HEK293T (cell line): ENCODE data around the gene NECAB2.

ENCODE experiments used
- BHLHE40 ChIP-seq: fragments of 450-650 bp; IDR thresholded peaks from 2 replicates; pipeline ENCODE4 v1.6.1; 2016; ENCODE audit warnings: mild to moderate bottlenecking, moderate library complexity, borderline replicate concordance
- ELF4 ChIP-seq: fragments of 450-650 bp; IDR thresholded peaks from 2 replicates; pipeline ENCODE4 v1.6.1; 2017; ENCODE audit warnings: antibody characterized with exemption
- FOXK2 ChIP-seq: fragments of 450-650 bp; IDR thresholded peaks from 2 replicates; pipeline ENCODE4 v1.6.1; 2016; ENCODE audit warnings: mild to moderate bottlenecking
- FOXM1 ChIP-seq: fragments of 450-650 bp; IDR thresholded peaks from 2 replicates; pipeline ENCODE4 v1.6.1; 2017; ENCODE audit warnings: mild to moderate bottlenecking, borderline replicate concordance
- L3MBTL2 ChIP-seq: fragments of 450-650 bp; conservative IDR thresholded peaks from 2 replicates; pipeline ENCODE4 v1.6.1; 2016; ENCODE audit warnings: mild to moderate bottlenecking
- LEF1 ChIP-seq: fragments of 450-650 bp; IDR thresholded peaks from 2 replicates; pipeline ENCODE4 v1.6.1; 2017; ENCODE audit warnings: mild to moderate bottlenecking, borderline replicate concordance
- NFRKB ChIP-seq: fragments of 450-650 bp; IDR thresholded peaks from 2 replicates; pipeline ENCODE4 v1.6.1; 2016; ENCODE audit warnings: mild to moderate bottlenecking, moderate library complexity
- SP1 ChIP-seq: fragments of 450-650 bp; IDR thresholded peaks from 2 replicates; pipeline ENCODE4 v1.6.1; 2017
- SUZ12 ChIP-seq: fragments of 450-650 bp; IDR thresholded peaks from 2 replicates; pipeline ENCODE4 v1.6.1; 2016; ENCODE audit warnings: mild to moderate bottlenecking
- ZNF384 ChIP-seq: fragments of 450-650 bp; IDR thresholded peaks from 2 replicates; pipeline ENCODE4 v1.6.1; 2016
- TF ChIP-seq, protein P1 (sequence below): fragments of 450-650 bp; IDR thresholded peaks from 2 replicates; pipeline ENCODE4 v1.6.1; 2016

DNA sequence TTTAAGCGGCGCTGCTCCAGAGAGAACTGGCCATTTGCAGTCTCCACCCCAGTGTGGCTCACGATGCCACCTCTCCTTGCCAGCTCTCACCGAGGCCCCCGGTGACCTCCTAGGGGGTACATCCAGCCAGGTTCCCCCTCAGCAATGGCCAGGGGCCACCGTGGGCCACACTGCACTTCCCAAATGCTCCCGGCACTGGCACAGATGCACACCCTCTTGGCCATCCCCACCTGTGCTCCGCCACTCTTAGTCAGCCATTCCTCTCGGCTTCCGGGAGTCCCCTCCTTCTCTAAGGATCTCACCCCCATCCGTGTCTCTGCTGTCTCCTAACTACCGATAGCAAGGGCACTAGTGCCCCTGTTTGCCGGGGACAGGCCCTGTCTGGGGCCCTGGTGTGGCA, 43.4 kb upstream of the NECAB2 start:
- TF ChIP-seq FOXM1 = no peak
- TF ChIP-seq BHLHE40 = no peak
- no peak for TF ChIP-seq SP1
- TF ChIP-seq L3MBTL2 = no peak
- no peak for TF ChIP-seq NFRKB
- no peak for TF ChIP-seq ZNF384
- no peak for TF ChIP-seq SUZ12
- TF ChIP-seq, protein P1, sequence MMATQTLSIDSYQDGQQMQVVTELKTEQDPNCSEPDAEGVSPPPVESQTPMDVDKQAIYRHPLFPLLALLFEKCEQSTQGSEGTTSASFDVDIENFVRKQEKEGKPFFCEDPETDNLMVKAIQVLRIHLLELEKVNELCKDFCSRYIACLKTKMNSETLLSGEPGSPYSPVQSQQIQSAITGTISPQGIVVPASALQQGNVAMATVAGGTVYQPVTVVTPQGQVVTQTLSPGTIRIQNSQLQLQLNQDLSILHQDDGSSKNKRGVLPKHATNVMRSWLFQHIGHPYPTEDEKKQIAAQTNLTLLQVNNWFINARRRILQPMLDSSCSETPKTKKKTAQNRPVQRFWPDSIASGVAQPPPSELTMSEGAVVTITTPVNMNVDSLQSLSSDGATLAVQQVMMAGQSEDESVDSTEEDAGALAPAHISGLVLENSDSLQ = no peak
- TF ChIP-seq LEF1 = no peak
- TF ChIP-seq FOXK2 = no peak
- TF ChIP-seq ELF4 = no peak
